Memory B cell (primary cell): ENCODE measurements around the gene VWC2.

Experiments
- ATAC-seq: fragments of 150-1000 bp; cut with Tn5 transposase; 2 replicates; pipeline ENCODE4 v1.10.0; 2021; ENCODE audit warnings: low read depth, mild to moderate bottlenecking, moderate library complexity
- DNase-seq, 2 donors: peaks; one replicate each; pipeline ENCODE4 v3.0.0; 2022; ENCODE audit warnings: low spot score in 2 of 2
- H3K27ac Mint-ChIP-seq: one replicate; pipeline ENCODE4 v1.8.0; 2022; ENCODE audit warnings: mild to moderate bottlenecking, moderate library complexity, mixed read lengths
- H3K27me3 Mint-ChIP-seq: one replicate; pipeline ENCODE4 v1.8.0; 2022; ENCODE audit warnings: mixed read lengths
- H3K36me3 Mint-ChIP-seq: one replicate; pipeline ENCODE4 v1.8.0; 2022; ENCODE audit warnings: mild to moderate bottlenecking, mixed read lengths
- H3K4me1 Mint-ChIP-seq: one replicate; pipeline ENCODE4 v1.8.0; 2022; ENCODE audit warnings: mixed read lengths
- H3K4me3 Mint-ChIP-seq: one replicate; pipeline ENCODE4 v1.8.0; 2022; ENCODE audit warnings: mild to moderate bottlenecking, moderate library complexity, mixed read lengths
- H3K9me3 Mint-ChIP-seq: one replicate; pipeline ENCODE4 v1.8.0; 2022; ENCODE audit warnings: mixed read lengths

Gene VWC2

DNA sequence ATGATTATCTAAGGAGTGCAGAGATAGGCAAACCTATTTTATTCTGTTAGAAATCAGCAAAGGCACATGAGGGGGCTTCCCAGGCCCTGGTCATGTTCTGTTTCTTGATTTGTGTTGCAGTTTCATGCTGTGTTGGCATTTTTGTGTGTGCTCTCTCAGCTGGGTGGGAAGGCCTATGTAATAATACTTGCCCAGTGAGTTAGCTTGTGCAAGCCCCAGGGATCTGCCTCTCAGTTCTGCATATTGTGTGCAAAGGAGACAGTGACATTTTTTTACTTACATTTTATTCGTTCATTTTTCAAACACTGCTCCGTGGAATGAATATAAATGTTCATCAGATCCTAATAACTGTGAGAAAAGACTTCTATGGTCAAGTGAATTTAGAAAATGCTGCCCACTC, 119.0 kb downstream of the VWC2 start:
- Mint-ChIP-seq H3K4me3 (no peak overlapping the region), H3K36me3 (no peaks in the 10 kb centered on the region), H3K4me1 (no peaks in the 10 kb centered on the region), H3K9me3 (peaks cover 5% of the 10 kb centered on the region), H3K27ac (no peak overlapping the region), H3K27me3 (no peaks in the 10 kb centered on the region)
- DNase-seq (no peak), ATAC-seq (no peak)

DNA sequence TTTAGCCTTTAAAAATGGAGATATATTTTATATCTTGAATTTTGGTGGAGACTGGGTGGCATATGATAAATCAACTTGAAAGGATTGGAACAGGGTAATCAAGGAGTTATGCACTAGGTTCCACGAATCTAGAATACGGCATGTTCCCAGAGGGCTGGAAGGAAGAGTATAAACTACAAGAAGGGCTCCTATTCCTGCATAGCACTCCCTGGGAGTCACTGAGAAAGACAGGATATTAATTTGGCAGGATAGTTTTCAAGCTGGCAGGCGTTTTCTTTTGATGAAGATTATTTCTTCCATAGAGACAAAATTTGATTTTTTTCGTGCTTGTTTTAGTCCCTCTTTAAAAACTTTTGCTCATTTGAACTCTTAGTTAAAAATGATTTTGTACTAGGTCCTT, 119.7 kb downstream of the VWC2 start:
- Mint-ChIP-seq H3K9me3 (peaks cover 5% of the 10 kb centered on the region), H3K27me3 (no peaks in the 10 kb centered on the region), H3K27ac (no peak overlapping the region), H3K4me3 (no peak overlapping the region), H3K36me3 (no peaks in the 10 kb centered on the region), H3K4me1 (no peaks in the 10 kb centered on the region)
- ATAC-seq (no peak), DNase-seq (no peak)

DNA sequence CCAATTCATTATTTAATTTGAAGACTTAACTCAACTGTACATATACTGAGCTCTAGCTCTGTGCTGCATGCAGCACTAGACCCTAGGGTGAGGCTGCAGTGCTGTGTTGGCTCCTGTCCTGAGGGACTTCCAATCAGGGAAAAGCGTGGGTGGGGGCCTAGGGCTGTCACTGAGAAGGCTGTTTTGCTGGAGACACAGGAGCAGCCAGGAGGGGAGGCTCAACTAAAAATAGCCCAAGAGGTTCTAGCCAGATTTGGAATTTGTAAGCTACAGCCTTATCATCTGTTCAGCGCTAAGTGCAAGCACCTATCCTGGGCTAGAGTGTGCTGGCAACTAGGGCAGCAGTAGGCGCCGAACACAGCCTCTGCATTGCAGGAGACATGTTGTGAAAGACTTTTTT, 121.1 kb downstream of the VWC2 start:
- no peaks in the 10 kb centered on the region for H3K36me3 Mint-ChIP-seq
- H3K4me1 Mint-ChIP-seq: no peaks in the 10 kb centered on the region
- H3K9me3 Mint-ChIP-seq: peaks cover 5% of the 10 kb centered on the region
- no peak for DNase-seq
- H3K4me3 Mint-ChIP-seq: no peak overlapping the region
- no peak for ATAC-seq
- H3K27me3 Mint-ChIP-seq: no peaks in the 10 kb centered on the region
- no peak overlapping the region for H3K27ac Mint-ChIP-seq

- H3K27ac Mint-ChIP-seq: no peak overlapping the region
- H3K4me1 Mint-ChIP-seq: no peaks in the 10 kb centered on the region
- no peak overlapping the region for H3K4me3 Mint-ChIP-seq
- peaks cover 3% of the 10 kb centered on the region for H3K9me3 Mint-ChIP-seq
- no peaks in the 10 kb centered on the region for H3K36me3 Mint-ChIP-seq
- H3K27me3 Mint-ChIP-seq: no peaks in the 10 kb centered on the region
- DNase-seq: no peak
- no peak for ATAC-seq
Observed at GRCh38 chr7:49911909-49912308, 138.5 kb downstream of the VWC2 start.

DNA sequence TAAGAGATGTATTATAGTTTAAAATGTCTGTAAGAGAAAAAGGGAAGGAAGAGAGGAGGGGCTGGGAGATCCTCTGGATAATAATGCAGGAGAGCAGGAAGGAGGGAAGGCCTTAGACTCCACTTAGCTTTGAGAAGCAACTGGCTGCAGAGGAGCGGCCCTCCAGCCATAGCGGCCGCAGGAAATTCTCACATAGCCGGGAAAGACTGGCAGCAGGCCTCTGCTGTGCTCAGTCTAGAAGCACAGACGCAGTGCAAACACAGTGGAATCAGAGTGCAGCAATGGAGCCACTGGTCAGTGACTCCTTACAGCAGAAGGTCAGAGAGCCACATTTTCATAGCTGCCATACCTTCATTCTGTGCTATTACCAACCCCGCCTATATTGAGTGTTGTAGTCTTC, 153.3 kb downstream of the VWC2 start:
- H3K9me3 Mint-ChIP-seq: peaks cover 5% of the 10 kb centered on the region
- ATAC-seq (no peak), DNase-seq (no peak)
- no peak overlapping the region for H3K27ac Mint-ChIP-seq
- no peaks in the 10 kb centered on the region for H3K4me1 Mint-ChIP-seq
- H3K27me3 Mint-ChIP-seq: no peaks in the 10 kb centered on the region
- H3K4me3 Mint-ChIP-seq: no peak overlapping the region
- H3K36me3 Mint-ChIP-seq: no peaks in the 10 kb centered on the region

- no peak for DNase-seq
- no peak overlapping the region for H3K4me3 Mint-ChIP-seq
- no peaks in the 10 kb centered on the region for H3K27me3 Mint-ChIP-seq
- peaks cover 7% of the 10 kb centered on the region for H3K9me3 Mint-ChIP-seq
- no peaks in the 10 kb centered on the region for H3K4me1 Mint-ChIP-seq
- no peak overlapping the region for H3K27ac Mint-ChIP-seq
- H3K36me3 Mint-ChIP-seq: no peaks in the 10 kb centered on the region
- no peak for ATAC-seq
Observed at GRCh38 chr7:49927631-49928030, 154.2 kb downstream of the VWC2 start.

GRCh38 chr7:49928787-49929186, 155.3 kb downstream of the VWC2 start:
- ATAC-seq (no peak), DNase-seq (no peak)
- H3K36me3 Mint-ChIP-seq: no peaks in the 10 kb centered on the region
- H3K27ac Mint-ChIP-seq: no peak overlapping the region
- H3K9me3 Mint-ChIP-seq: peaks cover 9% of the 10 kb centered on the region
- no peak overlapping the region for H3K4me3 Mint-ChIP-seq
- H3K27me3 Mint-ChIP-seq: no peaks in the 10 kb centered on the region
- H3K4me1 Mint-ChIP-seq: no peaks in the 10 kb centered on the region

- Mint-ChIP-seq H3K27ac (no peak overlapping the region), H3K36me3 (no peaks in the 10 kb centered on the region), H3K27me3 (peaks cover 1% of the 10 kb centered on the region), H3K4me1 (no peaks in the 10 kb centered on the region), H3K4me3 (no peak overlapping the region), H3K9me3 (peaks cover 9% of the 10 kb centered on the region)
- DNase-seq (no peak), ATAC-seq (no peak)
Observed at GRCh38 chr7:49931627-49932026, 158.2 kb downstream of the VWC2 start.

- no peak for DNase-seq
- no peaks in the 10 kb centered on the region for H3K36me3 Mint-ChIP-seq
- no peaks in the 10 kb centered on the region for H3K4me1 Mint-ChIP-seq
Observed at GRCh38 chr7:49937608-49938007, 164.2 kb downstream of the VWC2 start.

More at GRCh38 chr7:49937608-49938007, 164.2 kb downstream of the VWC2 start:
- peaks cover 1% of the 10 kb centered on the region for H3K27me3 Mint-ChIP-seq
- peaks cover 12% of the 10 kb centered on the region for H3K9me3 Mint-ChIP-seq
- H3K4me3 Mint-ChIP-seq: no peak overlapping the region
- no peak overlapping the region for H3K27ac Mint-ChIP-seq
- no peak for ATAC-seq
